Pericardium fibroblast (primary cell): Measurements from ENCODE around the gene DYNLT5. TPM values are rescaled to one million over a fixed set of nuclear protein-coding genes. Genes with fewer than 3 reads are reported as not detected.

Experiments used
- total RNA-seq: library from RNA; depleted of rRNA; stranded (reverse); fragments of >200 nt; gene quantifications from 2 replicates; pipeline ENCODE4 v1.2.3, GENCODE V29; 2015

The DYNLT5 gene
- total RNA-seq = not detected in 2 replicates

GRCh38 chr1:66752000-66752592 lies at the start of gene DYNLT5:
TSS of gene DYNLT5 (plus strand) at chr1:66752459. CDS start at chr1:66754659, 2,200 bp downstream.

Other genes with a start within 250 kb of the DYNLT5 start
- gene SGIP1, start 218.3 kb upstream of the DYNLT5 start, total RNA-seq = under 0.01 and 0.68 TPM in 2 replicates
- gene INSL5, start 48.8 kb downstream of the DYNLT5 start, total RNA-seq = not detected in 2 replicates
- 3.0 and 4.1 TPM in 2 replicates for gene DNAI4, start 172.4 kb downstream of the DYNLT5 start, total RNA-seq
- gene MIER1, start 172.5 kb downstream of the DYNLT5 start, total RNA-seq = 13.8 and 17.4 TPM in 2 replicates